GM23248 (cell line): ENCODE data around the gene VWA5B1.

ENCODE experiments used
- EZH2 ChIP-seq: fragments of 200-600 bp; sonication (generic); IDR thresholded peaks from 2 replicates; pipeline ENCODE4 v1.6.1; 2018; ENCODE audit warnings: antibody characterized with exemption, mild to moderate bottlenecking; ENCODE audit not compliant: insufficient read depth, poor library complexity, severe bottlenecking
- EZH2phosphoT487 ChIP-seq: fragments of 200-600 bp; sonication (generic); IDR thresholded peaks from 2 replicates; pipeline ENCODE4 v1.6.1; 2018; ENCODE audit warnings: antibody characterized with exemption, moderate library complexity, mild to moderate bottlenecking, low read depth; ENCODE audit not compliant: insufficient read depth

DNA sequence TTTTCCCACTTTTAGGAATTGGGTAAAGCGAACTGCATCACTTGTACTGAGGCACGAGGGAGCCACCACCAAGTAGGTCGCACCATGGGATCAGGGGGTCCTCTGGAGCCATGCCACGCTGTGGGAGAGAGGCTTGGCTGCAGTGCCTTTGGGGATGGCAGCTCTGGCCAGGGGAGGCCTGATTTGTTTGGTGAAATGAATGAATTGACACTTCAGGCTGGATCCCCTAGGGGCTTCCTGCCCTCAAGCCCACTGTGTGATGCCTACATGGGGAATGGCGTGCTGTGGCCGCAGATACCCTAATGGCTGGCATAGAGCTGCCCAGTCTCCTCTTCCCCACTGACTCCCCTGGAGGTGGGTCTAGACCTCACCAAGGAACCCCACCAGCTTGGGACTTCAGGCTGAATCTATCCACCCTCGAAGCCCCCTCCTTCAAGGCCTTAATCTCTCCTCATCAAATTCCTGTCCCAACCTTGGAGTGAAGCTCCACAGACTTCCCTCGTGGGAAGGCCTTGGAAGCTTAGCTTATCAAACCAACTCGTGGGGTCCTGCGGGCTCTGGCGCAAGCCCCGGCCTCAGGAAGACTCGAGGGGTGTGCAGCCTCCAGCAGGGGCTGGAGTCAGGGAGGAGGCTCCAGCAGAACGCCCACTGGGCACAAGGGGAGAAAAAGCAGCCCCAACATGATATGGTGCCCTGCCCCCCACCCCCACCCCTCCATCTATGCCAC, 64.6 kb downstream of the VWA5B1 start:
- TF ChIP-seq EZH2phosphoT487 (no peak), EZH2 (no peak)
